HUDEP-2 (cell line): ENCODE measurements around the gene THUMPD1.
A peak's percentile ranks its signal among the peaks of the same experiment; 100 is the strongest.
"Not testable (repeated sequence)": the region's sequence is repeated elsewhere in the genome, so short reads cannot be mapped to it uniquely, and the experiment has no call there.

Experiments
- DNase-seq, 76 experiments: peaks; one replicate each; lab custom pipeline; 2025; ENCODE audit not compliant: unreplicated experiment in 76 of 76; lab: John Stamatoyannopoulos, UW

Gene THUMPD1, protein sequence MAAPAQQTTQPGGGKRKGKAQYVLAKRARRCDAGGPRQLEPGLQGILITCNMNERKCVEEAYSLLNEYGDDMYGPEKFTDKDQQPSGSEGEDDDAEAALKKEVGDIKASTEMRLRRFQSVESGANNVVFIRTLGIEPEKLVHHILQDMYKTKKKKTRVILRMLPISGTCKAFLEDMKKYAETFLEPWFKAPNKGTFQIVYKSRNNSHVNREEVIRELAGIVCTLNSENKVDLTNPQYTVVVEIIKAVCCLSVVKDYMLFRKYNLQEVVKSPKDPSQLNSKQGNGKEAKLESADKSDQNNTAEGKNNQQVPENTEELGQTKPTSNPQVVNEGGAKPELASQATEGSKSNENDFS

DNA sequence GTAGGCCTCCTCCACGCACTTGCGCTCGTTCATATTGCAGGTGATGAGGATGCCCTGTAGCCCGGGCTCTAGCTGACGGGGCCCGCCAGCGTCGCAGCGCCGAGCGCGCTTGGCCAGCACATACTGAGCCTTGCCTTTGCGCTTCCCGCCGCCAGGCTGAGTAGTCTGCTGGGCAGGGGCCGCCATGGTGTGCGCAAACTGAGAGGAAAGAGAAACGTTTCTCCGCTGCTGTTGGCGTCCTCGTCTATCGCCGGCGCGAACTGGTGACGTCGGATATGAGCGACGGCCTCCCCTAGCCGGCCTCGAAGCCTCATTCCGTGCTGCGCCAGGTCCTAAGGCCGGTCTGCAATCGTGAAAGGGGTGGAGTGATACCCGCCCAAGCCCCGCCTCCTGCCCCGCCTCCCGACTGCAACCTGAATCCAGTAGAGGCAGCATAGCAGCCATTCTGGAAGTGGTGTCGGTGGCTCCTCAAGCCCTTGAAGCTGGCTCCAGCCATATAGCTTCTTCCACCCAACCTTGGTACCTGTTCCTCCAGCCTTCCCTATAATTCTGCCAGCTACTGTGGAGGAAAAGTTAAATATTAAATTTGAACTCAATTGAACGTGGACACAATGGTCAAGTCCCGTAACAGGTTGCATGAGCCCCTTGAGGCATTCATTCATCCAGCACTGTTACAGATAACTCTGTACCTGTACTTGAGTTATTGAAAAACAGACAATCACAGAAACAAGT lies at the start of gene THUMPD1:
THUMPD1 (minus strand) TSS at position 265 of the 732 bp plus-strand sequence; CDS start at position 186, 79 bp downstream.
- peak in 75 of 76 experiments; percentile 54 to 97 (median 92) for DNase-seq

DNA sequence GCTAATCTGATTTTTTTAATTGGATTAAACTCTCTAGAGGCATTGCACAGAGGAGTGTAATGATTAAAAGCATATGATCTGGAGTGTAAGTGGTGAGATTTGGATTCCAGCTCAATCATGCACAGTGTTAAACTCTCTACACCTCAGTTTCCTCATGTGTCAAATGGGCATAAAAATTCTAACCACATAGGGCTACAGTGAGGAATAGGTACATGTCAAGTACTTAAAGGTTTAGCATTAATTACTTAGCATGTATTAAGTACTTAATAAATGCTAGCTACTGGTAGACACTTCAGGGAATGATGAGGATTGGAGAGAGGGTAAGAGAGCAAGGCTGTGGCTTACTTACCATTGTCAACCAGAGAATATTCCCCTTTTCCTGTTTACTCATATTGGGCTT lies 47.5 kb upstream of the THUMPD1 start:
- no peak for DNase-seq

DNA sequence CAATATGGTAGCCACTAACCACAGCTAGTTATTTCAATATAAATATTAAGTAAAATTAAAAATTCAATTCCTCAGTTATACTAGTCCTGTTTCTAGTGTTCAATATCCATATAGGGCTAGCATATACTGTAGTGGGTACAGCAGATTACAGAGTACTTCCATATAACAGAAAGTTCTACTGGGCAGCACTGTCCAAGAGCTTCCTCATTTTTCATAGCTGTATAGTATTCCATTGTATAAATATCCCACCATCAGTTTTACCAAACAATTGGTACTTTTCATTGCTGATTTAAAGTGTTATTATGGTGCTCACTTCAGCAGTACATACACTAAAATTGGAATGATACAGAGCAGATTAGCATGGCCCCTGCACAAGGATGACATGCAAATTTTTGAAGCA lies 42.6 kb upstream of the THUMPD1 start:
- no peak for DNase-seq

GRCh38 chr16:20782470-20782869 lies 40.9 kb upstream of the THUMPD1 start:
- no peak for DNase-seq

DNA sequence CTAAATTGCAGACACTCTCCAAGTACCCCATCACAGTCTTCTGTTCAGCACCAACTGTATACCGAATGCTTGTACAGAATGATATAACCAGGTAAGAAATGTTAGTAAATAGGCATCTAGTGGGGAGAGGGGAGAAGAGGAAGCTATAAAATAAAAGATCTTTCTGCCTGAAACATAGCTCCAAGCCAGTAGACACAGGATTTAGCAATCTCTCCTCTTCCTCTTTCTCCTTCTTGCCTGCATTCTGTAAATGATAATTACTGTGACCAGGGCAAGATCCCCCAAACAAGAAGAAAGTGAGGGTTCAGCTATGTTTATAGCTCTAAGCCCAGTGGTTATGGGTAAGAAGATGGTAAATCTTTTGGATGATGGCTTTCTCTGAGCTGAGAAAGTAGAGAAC lies 40.1 kb upstream of the THUMPD1 start:
- no peak for DNase-seq

DNA sequence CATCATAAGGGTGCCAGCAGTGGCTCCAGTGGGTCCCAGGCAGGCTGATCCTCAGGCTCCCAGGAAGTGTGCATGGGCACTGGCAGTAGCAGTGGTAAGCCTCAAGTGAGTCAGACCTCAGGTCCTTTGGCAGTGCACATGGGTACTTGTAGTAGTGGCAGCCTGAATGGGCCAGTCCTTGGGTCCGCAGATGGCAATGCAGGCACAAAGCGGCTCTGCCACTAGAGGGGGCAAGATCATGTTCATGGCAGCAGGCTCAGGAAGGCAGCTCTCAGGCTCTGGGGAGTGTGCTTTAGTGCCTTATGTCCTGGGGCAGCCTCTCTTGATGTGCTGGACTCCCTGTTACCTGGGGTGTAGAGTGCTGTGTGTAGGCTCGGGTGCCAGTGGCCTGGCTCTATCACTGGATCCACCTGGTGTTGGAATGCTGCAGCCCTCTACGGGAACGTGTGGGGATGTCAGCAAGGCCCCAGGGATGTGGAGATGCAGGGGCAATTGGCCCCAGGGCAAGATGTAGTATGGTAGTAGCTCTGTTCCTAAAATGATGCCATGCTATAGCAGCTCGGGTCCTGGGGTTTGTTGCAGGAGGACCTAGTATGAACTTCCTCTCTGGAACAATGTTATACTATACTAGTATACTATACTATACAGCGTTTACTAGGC lies 33.2 kb upstream of the THUMPD1 start:
- DNase-seq, result peak in 74 of 76 experiments; percentile 3 to 85 (median 58)

- no peak for DNase-seq
These were observed 32.1 kb upstream of the THUMPD1 start for GRCh38 chr16:20773679-20774078.

DNA sequence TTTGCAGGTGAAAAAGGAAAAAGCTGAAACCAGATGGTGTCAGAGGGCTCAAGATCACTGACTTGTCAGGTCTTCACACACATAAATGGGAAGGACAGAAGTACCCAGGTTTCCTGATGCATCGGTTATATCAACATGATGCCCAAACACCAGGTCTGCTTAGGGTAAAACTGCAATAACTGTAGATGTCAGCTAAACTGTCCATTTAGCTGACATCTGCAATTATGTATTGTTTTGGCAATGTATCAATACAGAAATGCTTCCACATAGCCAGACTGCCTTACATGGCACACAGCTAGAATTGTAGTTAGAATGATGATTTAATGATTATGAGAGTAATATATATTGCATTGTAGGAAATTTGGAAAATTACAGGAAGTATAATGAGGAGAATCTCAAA lies 27.2 kb upstream of the THUMPD1 start:
- DNase-seq, result no peak

DNA sequence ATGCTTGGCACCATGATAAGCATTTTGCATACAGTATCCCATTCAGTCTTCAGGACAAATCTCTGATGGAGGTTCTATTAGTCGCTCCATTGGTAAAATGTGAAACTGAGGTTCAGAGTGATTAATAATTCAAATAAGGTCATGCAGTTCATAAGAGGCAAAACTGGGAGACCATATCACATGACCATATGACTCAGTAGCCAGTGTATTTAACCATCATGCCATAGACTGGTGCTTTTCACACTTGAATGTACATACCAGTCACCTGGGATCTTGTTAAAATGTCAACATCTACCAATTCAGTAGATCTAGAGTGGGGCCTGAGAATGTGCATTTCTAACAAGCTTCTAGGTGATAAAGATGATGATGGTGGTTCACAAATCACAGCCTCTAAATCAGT lies 26.5 kb upstream of the THUMPD1 start:
- DNase-seq, result no peak

DNA sequence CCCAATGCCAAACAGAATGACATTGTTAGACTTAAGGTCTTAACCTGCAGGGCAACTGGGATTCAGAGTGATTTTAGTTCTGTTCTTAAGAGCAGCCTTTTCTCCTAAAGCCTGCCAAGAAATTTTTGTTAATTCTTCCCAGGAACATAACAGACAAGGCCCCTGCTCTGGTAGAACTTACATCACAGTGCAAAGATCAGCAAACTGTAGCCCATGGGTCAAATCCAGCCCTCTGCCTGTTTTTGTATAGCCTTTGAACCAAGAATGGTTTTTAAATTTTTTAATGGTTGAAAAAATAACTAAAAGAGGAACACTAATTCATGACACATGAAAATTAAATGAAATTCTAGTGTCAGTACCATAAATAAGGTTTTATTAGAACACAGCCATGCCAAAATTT lies 26.0 kb upstream of the THUMPD1 start:
- no peak for DNase-seq

DNA sequence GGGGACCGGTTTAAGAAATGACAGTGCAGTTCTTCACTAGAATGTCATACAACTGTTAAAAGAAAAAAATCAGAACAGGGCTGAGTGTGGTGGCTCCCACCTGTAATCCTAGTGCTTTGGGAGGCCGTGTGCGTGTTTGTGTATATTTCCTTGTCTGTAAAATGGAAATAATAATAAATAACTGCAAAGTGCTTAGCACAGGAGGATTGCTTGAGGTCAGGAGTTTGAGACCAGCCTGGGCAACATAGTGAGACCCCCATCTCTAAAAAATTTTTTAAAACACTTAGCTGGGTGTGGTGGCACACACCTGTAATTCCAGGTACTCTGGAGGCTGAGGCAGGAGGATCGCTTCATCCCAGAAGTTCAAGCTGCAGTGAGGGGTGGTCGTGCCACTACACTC lies 24.7 kb upstream of the THUMPD1 start:
- DNase-seq, result no peak

DNA sequence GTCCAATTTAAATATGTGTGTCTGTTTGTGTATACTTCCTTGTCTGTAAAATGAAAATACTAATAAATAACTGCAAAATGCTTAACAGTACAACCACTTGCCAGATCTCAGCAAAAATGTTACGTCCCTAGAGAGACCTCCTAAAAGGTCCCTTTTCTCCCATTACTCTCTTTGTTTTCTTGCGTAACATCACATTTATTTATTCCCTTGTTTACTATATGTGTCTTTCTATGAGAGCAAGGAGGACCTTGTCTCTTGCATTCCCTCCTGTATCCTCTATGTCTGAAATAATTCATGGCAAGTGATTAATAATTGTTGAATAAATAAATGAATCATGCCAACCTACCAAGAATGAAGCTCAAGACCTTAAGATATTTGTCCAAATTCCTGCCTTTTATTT lies 24.1 kb upstream of the THUMPD1 start:
- no peak for DNase-seq

DNA sequence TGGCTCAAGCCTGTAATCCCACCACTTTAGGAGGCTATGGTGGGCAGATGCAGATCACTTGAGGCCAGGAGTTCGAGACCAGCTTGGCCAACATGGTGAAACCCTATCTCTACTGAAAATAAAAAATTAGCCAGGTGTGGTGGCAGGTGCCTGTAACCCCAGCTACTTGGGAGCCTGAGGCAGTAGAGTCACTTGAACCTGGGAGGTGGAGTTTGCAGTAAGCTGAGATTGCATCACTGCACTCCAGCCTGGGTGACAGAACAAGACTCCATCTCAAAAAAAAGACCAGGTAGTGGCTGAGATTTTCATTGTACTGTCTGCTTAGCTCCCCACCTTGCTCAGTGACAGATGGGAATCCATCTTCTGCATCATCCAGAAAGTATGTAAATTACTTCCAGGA lies 22.8 kb upstream of the THUMPD1 start:
- not testable (repeated sequence) for DNase-seq

DNA sequence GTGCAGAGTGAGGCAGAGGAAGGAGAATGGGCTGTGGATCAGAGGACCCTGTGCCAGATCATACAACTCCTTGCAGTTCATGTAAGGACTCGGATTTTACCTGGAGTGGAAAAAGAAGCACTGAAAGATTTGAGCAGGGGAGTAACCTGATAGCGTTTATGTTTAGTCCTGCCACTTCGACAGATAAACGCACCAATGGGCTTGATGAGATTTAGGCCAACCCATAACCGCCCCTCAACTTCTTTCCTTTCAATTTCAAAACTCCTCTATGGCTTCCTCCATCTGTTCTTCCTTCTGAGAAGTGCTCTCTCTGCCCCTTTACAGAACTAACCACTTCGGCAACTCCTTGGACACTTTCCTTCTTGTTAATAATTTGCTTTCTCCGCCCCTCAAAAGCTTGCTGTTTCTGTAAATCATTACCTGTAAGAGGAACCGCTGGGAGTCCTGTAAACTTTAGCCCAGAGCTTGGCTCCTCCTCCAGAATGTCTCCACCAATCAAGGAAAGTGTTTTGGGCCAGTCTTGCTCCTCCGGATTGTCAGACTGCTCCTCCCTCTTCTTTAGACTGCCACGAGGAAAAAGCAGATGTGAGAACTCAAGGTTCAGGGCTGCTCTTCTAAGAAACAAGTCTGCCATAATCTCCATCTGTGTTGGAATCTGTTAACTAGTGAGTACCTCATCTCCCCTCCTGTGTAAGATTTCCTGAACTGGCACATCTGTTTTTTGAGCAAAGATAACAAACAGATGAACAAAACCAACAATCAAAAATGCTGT lies 22.0 kb upstream of the THUMPD1 start, which contains the start of gene ACSM3:
ACSM3 (plus strand) TSS at position 554 of the 772 bp plus-strand sequence. CDS start 6,021 bp downstream, outside the sequence.
- peak in 60 of 76 experiments; percentile 2 to 76 (median 41) for DNase-seq

DNA sequence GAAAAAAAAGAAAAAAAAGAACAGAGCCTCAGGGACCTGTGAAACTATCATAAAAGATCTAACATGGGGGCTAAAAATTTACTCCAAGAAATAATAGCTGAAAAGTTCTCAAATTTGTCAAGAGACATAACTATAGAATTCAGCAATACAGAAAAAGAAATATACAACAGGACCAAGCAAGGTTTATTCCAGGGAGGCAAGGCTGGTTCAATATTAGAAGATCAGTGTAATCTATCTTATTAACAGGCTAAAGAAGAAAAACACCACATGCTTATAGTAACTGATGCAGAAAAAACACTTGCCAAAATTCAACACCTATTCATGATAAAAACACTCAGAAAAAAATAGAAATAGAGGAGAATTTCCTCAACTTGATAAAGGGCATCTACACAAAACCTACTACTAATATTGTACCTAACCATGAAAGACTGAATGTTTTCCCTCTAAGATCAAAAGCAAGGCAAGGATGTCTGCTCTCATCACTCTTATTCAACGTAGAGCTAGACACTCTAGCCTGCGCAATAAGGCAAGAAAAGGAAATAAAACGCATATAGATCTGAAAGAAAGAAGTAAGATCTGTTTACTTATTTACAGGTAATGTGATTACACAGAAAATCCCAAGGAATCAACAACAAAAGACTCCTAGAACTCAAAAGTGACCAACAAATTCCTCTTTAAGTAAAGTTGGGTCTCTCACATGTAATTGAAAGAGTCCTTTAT lies 20.9 kb upstream of the THUMPD1 start:
- DNase-seq, result no peak

GRCh38 chr16:20761175-20761574 lies 19.6 kb upstream of the THUMPD1 start:
- DNase-seq, result no peak

- no peak for DNase-seq
These were observed 18.7 kb upstream of the THUMPD1 start for GRCh38 chr16:20760346-20760745.

DNA sequence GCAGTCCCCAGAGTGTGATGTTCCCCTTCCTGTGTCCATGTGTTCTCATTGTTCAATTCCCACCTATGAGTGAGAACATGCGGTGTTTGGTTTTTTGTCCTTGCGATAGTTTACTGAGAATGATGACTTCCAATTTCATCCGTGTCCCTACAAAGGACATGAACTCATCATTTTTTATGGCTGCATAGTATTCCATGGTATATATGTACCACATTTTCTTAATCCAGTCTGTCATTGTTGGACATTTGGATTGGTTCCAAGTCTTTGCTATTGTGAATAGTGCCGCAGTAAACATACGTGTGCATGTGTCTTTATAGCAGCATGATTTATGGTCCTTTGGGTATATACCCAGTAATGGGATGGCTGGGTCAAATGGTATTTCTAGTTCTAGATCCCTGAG lies 14.2 kb upstream of the THUMPD1 start:
- DNase-seq, result not testable (repeated sequence)

DNA sequence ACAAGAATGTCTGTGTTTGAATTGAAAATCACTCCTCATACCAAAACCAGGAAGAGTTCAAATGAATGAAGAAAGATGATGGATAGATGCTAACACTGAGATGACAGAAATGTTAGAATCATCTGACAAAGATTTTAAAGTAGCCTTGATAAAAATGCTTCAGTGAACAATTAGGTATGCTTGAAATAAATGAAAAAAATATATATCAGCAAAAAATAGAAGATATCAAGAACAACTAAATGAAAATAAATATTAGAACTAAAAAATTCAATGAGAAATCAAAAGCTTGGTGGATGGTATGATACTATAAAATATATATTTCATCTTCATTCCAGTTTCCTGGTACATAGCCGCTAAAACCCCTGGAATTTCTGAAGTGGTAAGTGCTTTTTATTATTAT lies 13.6 kb upstream of the THUMPD1 start:
- DNase-seq, result no peak

DNA sequence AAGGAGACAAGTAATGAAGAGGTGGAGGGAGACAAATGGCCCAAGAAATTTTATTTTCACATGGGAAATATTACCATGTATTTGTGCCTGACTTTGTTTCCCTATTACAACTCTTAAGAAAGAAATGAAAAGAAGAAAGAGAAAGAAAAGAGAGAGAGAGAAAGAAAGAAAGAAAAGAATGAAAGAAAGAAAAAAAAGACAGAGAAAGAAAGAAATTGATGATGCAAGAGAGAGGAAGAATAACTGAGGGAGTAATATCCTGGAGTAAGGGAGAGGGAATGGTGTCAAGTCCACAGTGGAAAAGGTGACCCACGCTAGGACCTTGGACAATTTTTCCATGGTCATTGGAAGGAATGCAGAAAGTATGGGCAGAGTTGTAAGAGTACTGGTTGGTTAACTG lies 12.1 kb upstream of the THUMPD1 start:
- no peak for DNase-seq
